Keratinocyte (primary cell): ENCODE data around the gene ITGB1. TPM values are rescaled to one million over a fixed set of nuclear protein-coding genes. Genes with fewer than 3 reads are reported as not detected.

ENCODE experiments used
- DNase-seq: peaks from one replicate; pipeline ENCODE4 v3.0.0-alpha.2; 2011; ENCODE audit warnings: low read depth, missing footprints, low spot score
- FAIRE-seq: peaks from 2 replicates; lab custom pipeline; 2011; peaks lifted over from hg19 to GRCh38; lab: Jason Lieb, UNC
- H2AFZ ChIP-seq: 2 replicates; pipeline ENCODE4 v1.6.0; 2012; ENCODE audit warnings: low read length, control low read depth, inconsistent platforms; ENCODE audit not compliant: control insufficient read depth
- H3K27ac ChIP-seq: 2 replicates; pipeline ENCODE4 v1.5.1; 2011; ENCODE audit warnings: low read length; ENCODE audit not compliant: control insufficient read depth, insufficient read depth
- H3K27me3 ChIP-seq: 3 replicates; pipeline ENCODE4 v1.6.0; 2011; ENCODE audit warnings: low read length; ENCODE audit not compliant: control insufficient read depth, insufficient read depth; ENCODE audit errors: extremely low read depth
- H3K36me3 ChIP-seq, 2 experiments: 2 replicates in 1 of 2; 3 replicates in 1 of 2; pipeline ENCODE4 v1.5.1; 2011; ENCODE audit warnings: low read length in 2 of 2, mild to moderate bottlenecking in 1 of 2; ENCODE audit not compliant: control insufficient read depth in 2 of 2, insufficient read depth in 2 of 2; ENCODE audit errors: extremely low read depth in 1 of 2
- H3K4me1 ChIP-seq: 3 replicates; pipeline ENCODE4 v1.5.1; 2011; ENCODE audit warnings: low read length; ENCODE audit not compliant: control insufficient read depth, insufficient read depth; ENCODE audit errors: extremely low read depth
- H3K4me2 ChIP-seq: 3 replicates; pipeline ENCODE4 v1.6.0; 2011; ENCODE audit warnings: low read depth, low read length; ENCODE audit not compliant: control insufficient read depth, insufficient read depth; ENCODE audit errors: extremely low read depth
- H3K4me3 ChIP-seq, 3 experiments: fragments of 200-600 bp in 1 of 3; sonication (generic) in 1 of 3; 2 replicates in 2 of 3; 3 replicates in 1 of 3; pipeline ENCODE4 v1.5.1; 2011 to 2016; ENCODE audit warnings: low read length in 3 of 3, mild to moderate bottlenecking in 3 of 3, control low read depth in 2 of 3, inconsistent platforms in 1 of 3, low read depth in 1 of 3, mixed read lengths in 1 of 3, mixed run types in 1 of 3, moderate library complexity in 1 of 3; ENCODE audit not compliant: control insufficient read depth in 2 of 3, insufficient read depth in 2 of 3; ENCODE audit errors: extremely low read depth in 1 of 3
- H3K79me2 ChIP-seq: 2 replicates; pipeline ENCODE4 v1.6.0; 2012; ENCODE audit warnings: low read length; ENCODE audit not compliant: control insufficient read depth, insufficient read depth
- H3K9ac ChIP-seq: 3 replicates; pipeline ENCODE4 v1.6.0; 2011; ENCODE audit warnings: low read length; ENCODE audit not compliant: control insufficient read depth, insufficient read depth; ENCODE audit errors: extremely low read depth
- H3K9me1 ChIP-seq: 3 replicates; pipeline ENCODE4 v1.6.0; 2011; ENCODE audit warnings: low read length; ENCODE audit not compliant: control insufficient read depth, insufficient read depth; ENCODE audit errors: extremely low read depth
- H3K9me3 ChIP-seq: 2 replicates; pipeline ENCODE4 v1.5.1; 2012; ENCODE audit warnings: low read depth, low read length; ENCODE audit not compliant: control insufficient read depth
- H4K20me1 ChIP-seq: 3 replicates; pipeline ENCODE4 v1.6.0; 2011; ENCODE audit warnings: low read length; ENCODE audit not compliant: control insufficient read depth, insufficient read depth; ENCODE audit errors: extremely low read depth
- EZH2 ChIP-seq: IDR thresholded peaks from one replicate; pipeline ENCODE4 v1.6.1; 2012; ENCODE audit warnings: inconsistent platforms, mild to moderate bottlenecking, low read length, moderate library complexity
- dilution Hi-C: fragments of 300-500 bp; cut with MboI; formaldehyde crosslinking; loops from one replicate; pipeline ENCODE4 v1.7.0; 2020; ENCODE audit warnings: low sequenced_read_pairs; ENCODE audit not compliant: extremely low pct_ligation_motif_present
- polyA plus RNA-seq, 5 experiments: library from polyadenylated mRNA; depleted of rRNA in 3 of 5; stranded (reverse) in 3 of 5; stranded (forward) in 1 of 5; unstranded in 1 of 5; fragments of >200 nt; gene quantifications; 1 replicate in 1 of 5; 2 replicates in 3 of 5; 3 replicates in 1 of 5; pipeline versions ENCODE4 v1.2.1 to v1.2.3, GENCODE V29; 2011 to 2012; ENCODE audit warnings: missing spikeins in 2 of 5, low read depth in 1 of 5, low replicate concordance in 1 of 5
- TF ChIP-seq, protein P1 (sequence below), 3 experiments: IDR thresholded peaks in 1 of 3; conservative IDR thresholded peaks in 1 of 3; optimal IDR thresholded peaks in 1 of 3; 2 replicates in 2 of 3; 3 replicates in 1 of 3; pipeline versions ENCODE3 to v1.5.1; 2011; ENCODE audit warnings: low read length in 3 of 3, mild to moderate bottlenecking in 3 of 3, moderate library complexity in 2 of 3, control low read depth in 1 of 3, inconsistent platforms in 1 of 3; ENCODE audit not compliant: insufficient read depth in 2 of 3; ENCODE audit errors: extremely low read depth in 1 of 3

Gene ITGB1
- polyA plus RNA-seq, 1 donor (not counting 4 experiments of a cell fraction or from before 2014, with no cell fraction given), result 1,445 TPM

GRCh38 chr10:32851301-32851700 lies 106.7 kb downstream of the ITGB1 start:
- Histone ChIP-seq H3K27ac (no peak overlapping the region), H3K4me2 (no peak overlapping the region), H4K20me1 (no peaks in the 10 kb centered on the region), H3K9ac (no peak overlapping the region), H3K9me3 (no peaks in the 10 kb centered on the region), H3K4me3 (no peak overlapping the region), H2AFZ (no peak overlapping the region), H3K27me3 (no peaks in the 10 kb centered on the region), H3K36me3 (no peaks in the 10 kb centered on the region), H3K9me1 (no peaks in the 10 kb centered on the region), H3K4me1 (no peaks in the 10 kb centered on the region), H3K79me2 (no peaks in the 10 kb centered on the region)
- dilution Hi-C loops, result no loop called here
- no peak for FAIRE-seq
- DNase-seq, result no peak
- TF ChIP-seq, protein P1, sequence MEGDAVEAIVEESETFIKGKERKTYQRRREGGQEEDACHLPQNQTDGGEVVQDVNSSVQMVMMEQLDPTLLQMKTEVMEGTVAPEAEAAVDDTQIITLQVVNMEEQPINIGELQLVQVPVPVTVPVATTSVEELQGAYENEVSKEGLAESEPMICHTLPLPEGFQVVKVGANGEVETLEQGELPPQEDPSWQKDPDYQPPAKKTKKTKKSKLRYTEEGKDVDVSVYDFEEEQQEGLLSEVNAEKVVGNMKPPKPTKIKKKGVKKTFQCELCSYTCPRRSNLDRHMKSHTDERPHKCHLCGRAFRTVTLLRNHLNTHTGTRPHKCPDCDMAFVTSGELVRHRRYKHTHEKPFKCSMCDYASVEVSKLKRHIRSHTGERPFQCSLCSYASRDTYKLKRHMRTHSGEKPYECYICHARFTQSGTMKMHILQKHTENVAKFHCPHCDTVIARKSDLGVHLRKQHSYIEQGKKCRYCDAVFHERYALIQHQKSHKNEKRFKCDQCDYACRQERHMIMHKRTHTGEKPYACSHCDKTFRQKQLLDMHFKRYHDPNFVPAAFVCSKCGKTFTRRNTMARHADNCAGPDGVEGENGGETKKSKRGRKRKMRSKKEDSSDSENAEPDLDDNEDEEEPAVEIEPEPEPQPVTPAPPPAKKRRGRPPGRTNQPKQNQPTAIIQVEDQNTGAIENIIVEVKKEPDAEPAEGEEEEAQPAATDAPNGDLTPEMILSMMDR (optimal IDR thresholded peaks at IDR 0.05 in 1 of 3, IDR thresholded peaks at IDR 0.05 in 1 of 3, conservative IDR thresholded peaks at IDR 0.05 in 1 of 3; ENCODE audit: extremely low read depth in 1 of 3, insufficient read depth in 2 of 3, low read length in 3 of 3), result no peak
- no peak for TF ChIP-seq EZH2
